Activated CD4-positive, alpha-beta T cell treated with anti-CD3 and anti-CD28 coated beads, Interleukin-2, amount 10 ng/mL, durations not matched to agents 24 days and 14 days (primary cell): ENCODE results near the gene THEMIS2. TPM values are rescaled to one million over a fixed set of nuclear protein-coding genes. Genes with fewer than 3 reads are reported as not detected.
"Not testable (repeated sequence)": the region's sequence is repeated elsewhere in the genome, so short reads cannot be mapped to it uniquely, and the experiment has no call there.

Experiments
- DNase-seq: peaks from one replicate; pipeline ENCODE4 v3.0.0; 2022
- H3K27ac Mint-ChIP-seq: one replicate; pipeline ENCODE4 v1.8.0; 2022; ENCODE audit warnings: mild to moderate bottlenecking, mixed read lengths
- H3K27me3 Mint-ChIP-seq: one replicate; pipeline ENCODE4 v1.8.0; 2022; ENCODE audit warnings: mixed read lengths
- H3K36me3 Mint-ChIP-seq: one replicate; pipeline ENCODE4 v1.8.0; 2022; ENCODE audit warnings: low read depth, mild to moderate bottlenecking, mixed read lengths
- H3K4me1 Mint-ChIP-seq: one replicate; pipeline ENCODE4 v1.8.0; 2021; ENCODE audit warnings: mixed read lengths
- H3K4me3 Mint-ChIP-seq: one replicate; pipeline ENCODE4 v1.8.0; 2022; ENCODE audit warnings: mild to moderate bottlenecking, moderate library complexity, mixed read lengths
- H3K9me3 Mint-ChIP-seq: one replicate; pipeline ENCODE4 v1.8.0; 2021; ENCODE audit warnings: mixed read lengths
- intact Hi-C: fragments of 100-400 bp; cut with micrococcal nuclease; formaldehyde crosslinking; loops from one replicate; pipeline ENCODE4 v1.15.1; 2023
- total RNA-seq: library from RNA; stranded (reverse); gene quantifications from 2 replicates; pipeline ENCODE4 v1.2.3, GENCODE V29; 2022

The THEMIS2 gene
- total RNA-seq, 1 donor from 2014 or later = 24.5 TPM

DNA sequence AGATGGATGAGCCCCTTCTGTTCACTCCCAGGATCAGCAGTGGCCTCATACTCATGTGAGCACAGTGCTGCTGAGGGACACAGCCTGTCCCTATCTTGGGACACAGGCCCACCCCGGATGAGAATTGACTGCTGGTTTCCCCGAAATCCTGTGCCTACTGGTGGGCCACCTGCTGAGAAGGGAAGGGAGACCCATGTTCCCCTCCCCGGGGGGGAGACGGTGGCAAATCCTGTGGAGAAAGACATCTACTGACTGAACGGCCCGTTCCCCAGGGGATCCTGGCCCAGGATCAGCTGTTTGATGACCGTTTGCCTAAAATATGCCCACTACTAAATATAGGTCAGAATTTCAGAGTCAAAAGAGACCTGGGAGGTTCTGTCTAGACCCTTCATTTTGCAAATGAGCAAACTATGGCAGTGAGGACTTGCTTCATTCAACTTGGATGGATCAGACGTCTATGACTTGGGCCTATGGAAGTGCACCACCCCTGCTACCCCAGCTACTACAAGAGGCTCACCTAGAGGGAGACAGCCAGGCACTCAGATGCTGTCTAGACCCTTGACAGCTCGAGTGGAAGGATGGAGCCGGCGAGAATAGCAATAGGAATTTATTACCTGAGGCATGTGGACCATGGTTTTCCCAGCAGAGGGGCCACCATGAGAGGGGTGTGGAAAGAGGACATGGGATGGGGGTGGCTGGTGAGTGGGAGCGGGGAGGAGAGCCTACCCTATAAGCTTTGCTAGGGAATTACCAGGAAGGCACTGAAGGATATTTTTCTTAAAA is 15.6 kb upstream of the THEMIS2 start:
- peaks cover 9% of the 10 kb centered on the region for H3K4me1 Mint-ChIP-seq
- no peaks in the 10 kb centered on the region for H3K27me3 Mint-ChIP-seq
- H3K4me3 Mint-ChIP-seq = no peak overlapping the region
- H3K9me3 Mint-ChIP-seq = no peaks in the 10 kb centered on the region
- H3K36me3 Mint-ChIP-seq = peaks cover 3% of the 10 kb centered on the region
- no peak overlapping the region for H3K27ac Mint-ChIP-seq
- no peak for DNase-seq
- intact Hi-C loops = loop anchor here (5.0 kb wide), 1 partner anchor 101 kb away; the partner anchor contains the start of gene XKR8

GRCh38 chr1:27857552-27857951 is 14.8 kb upstream of the THEMIS2 start:
- H3K4me3 Mint-ChIP-seq, H3K27me3 Mint-ChIP-seq, H3K27ac Mint-ChIP-seq, H3K9me3 Mint-ChIP-seq, DNase-seq, H3K36me3 Mint-ChIP-seq: not testable (repeated sequence)
- H3K4me1 Mint-ChIP-seq = peaks cover 10% of the 10 kb centered on the region
- intact Hi-C loops = loop anchor here (5.0 kb wide), 1 partner anchor 100 kb away; the partner anchor contains the start of gene XKR8

DNA sequence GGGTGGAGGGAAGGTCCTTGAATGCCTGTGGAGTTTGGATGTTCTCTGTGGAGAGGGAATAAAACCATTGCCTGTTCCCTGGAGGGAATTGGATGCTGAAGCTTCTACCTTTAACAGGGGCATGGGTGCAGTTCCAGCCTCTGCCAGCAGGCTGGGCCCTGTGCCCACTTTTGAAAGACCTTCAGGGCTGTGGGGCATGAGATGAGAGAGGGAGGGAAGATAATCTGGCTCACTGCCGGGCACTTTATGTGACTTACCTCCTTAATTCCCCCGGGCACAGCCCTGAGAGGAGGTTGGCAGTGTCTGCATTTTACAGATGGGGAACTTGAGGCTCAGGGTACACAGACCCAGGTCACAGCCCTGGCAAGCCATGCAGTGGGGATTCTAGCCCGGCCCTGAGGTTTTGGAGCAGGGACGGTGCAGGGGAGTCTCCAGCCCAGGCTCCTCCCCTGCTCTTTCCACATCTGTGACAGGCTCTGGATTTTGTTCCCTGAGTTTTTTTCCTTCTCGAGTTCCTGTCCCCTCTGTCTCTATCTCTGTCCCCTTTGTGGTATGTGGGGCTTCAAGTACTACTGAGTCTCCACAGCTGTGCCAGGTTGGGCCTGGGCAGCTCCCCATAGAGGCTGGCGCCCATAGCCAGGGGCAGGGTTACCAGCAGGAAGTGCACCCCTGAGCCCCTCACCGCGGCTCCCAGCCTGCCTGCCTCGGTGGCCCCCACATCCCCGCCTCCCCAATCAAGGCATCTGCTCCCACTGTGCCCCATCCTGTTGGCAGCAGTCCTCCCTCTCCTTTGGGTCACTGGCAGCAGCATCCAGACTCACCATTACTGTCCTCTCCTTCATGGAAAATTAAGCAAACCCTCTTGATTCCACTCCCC is 14.0 kb upstream of the THEMIS2 start:
- intact Hi-C loops = loop anchor here (1.0 to 5.0 kb wide), 4 partner anchors 33 to 350 kb away; partner anchors contain the start of gene XKR8
- Mint-ChIP-seq H3K36me3 (no peaks in the 10 kb centered on the region), H3K4me3 (no peak overlapping the region), H3K9me3 (no peaks in the 10 kb centered on the region), H3K4me1 (peaks cover 17% of the 10 kb centered on the region), H3K27ac (no peak overlapping the region), H3K27me3 (no peaks in the 10 kb centered on the region)
- peak; percentile 96 for DNase-seq

DNA sequence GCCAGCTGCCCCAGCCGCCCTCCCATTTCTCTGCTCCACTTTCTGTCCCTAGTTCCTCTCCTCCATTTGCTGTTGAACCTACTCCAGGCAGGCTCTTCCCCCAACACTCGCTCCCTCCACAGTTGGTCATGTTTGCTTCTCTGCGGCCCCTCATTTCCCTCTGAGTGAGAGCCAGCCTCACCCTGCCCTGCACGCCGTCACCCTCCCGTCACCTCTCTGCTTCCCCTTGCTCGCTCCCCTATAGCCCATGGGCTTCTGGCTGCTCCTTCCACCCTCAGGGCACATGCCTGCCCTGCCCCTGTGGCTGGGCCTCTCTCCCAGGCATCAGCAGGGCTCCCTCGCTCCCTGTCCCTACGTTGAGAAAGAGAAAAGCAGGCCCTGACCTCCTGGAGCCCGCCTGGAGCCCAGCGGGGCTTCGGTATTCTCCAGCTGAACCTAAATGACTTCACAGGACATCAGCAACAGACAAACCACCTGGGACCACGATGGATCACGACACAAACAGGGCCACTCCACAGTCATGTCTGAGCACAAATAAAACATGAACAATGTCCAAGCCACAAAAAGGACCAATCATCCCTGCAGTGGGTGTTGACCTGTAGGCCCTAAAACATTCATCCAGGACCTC is 13.3 kb upstream of the THEMIS2 start:
- Mint-ChIP-seq H3K27ac (no peak overlapping the region), H3K9me3 (no peaks in the 10 kb centered on the region), H3K36me3 (no peaks in the 10 kb centered on the region), H3K4me3 (no peak overlapping the region), H3K27me3 (no peaks in the 10 kb centered on the region), H3K4me1 (peaks cover 22% of the 10 kb centered on the region)
- no peak for DNase-seq
- intact Hi-C loops = loop anchor here (1.0 to 5.0 kb wide), 4 partner anchors 32 to 350 kb away; partner anchors contain the start of gene XKR8

- DNase-seq = no peak
- no peaks in the 10 kb centered on the region for H3K9me3 Mint-ChIP-seq
- intact Hi-C loops = loop anchor here (10.0 kb wide), 1 partner anchor 223 kb away; the partner anchor contains the start of gene EYA3
- H3K4me1 Mint-ChIP-seq = peaks cover 34% of the 10 kb centered on the region
- no peaks in the 10 kb centered on the region for H3K36me3 Mint-ChIP-seq
- H3K27ac Mint-ChIP-seq = no peak overlapping the region
- no peak overlapping the region for H3K4me3 Mint-ChIP-seq
- H3K27me3 Mint-ChIP-seq = no peaks in the 10 kb centered on the region
Observed at GRCh38 chr1:27861436-27861835, 10.9 kb upstream of the THEMIS2 start.

- H3K4me1 Mint-ChIP-seq = peaks cover 36% of the 10 kb centered on the region
- H3K27me3 Mint-ChIP-seq = no peaks in the 10 kb centered on the region
- H3K4me3 Mint-ChIP-seq = no peak overlapping the region
- no peaks in the 10 kb centered on the region for H3K9me3 Mint-ChIP-seq
- H3K27ac Mint-ChIP-seq = no peak overlapping the region
- intact Hi-C loops = loop anchor here (10.0 kb wide), 1 partner anchor 223 kb away; the partner anchor contains the start of gene EYA3
- H3K36me3 Mint-ChIP-seq = no peaks in the 10 kb centered on the region
- no peak for DNase-seq
Observed at GRCh38 chr1:27862004-27862403, 10.3 kb upstream of the THEMIS2 start.

- H3K4me3 Mint-ChIP-seq = no peak overlapping the region
- H3K9me3 Mint-ChIP-seq = no peaks in the 10 kb centered on the region
- intact Hi-C loops = loop anchor here (10.0 kb wide), 1 partner anchor 222 kb away; the partner anchor contains the start of gene EYA3
- DNase-seq = no peak
- peak overlapping the region; percentile 56 for H3K27ac Mint-ChIP-seq
- H3K27me3 Mint-ChIP-seq = no peaks in the 10 kb centered on the region
- H3K4me1 Mint-ChIP-seq = peaks cover 37% of the 10 kb centered on the region
- no peaks in the 10 kb centered on the region for H3K36me3 Mint-ChIP-seq
Observed at GRCh38 chr1:27862671-27863537, 9.4 kb upstream of the THEMIS2 start.

DNA sequence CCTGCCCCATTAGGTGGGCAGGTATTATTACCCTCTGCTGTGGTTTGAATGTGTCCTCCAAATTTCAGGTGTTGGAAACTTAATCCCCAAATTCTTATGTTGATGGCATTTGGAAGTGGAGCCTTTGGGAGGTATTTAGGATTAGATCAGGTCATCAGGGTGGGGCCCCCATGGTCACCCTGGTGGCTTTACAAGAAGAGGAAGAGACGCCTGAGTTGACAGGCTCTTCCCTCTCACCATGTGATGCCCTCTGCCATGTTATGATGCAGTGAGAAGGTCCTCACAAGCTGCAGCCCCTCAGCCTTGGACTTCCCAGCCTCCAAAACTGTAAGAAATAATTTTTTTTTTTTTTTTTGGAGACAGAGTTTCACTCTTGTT is 8.8 kb upstream of the THEMIS2 start:
- H3K4me3 Mint-ChIP-seq = no peak overlapping the region
- DNase-seq = no peak
- H3K27ac Mint-ChIP-seq = no peak overlapping the region
- intact Hi-C loops = loop anchor here (10.0 kb wide), 1 partner anchor 221 kb away; the partner anchor contains the start of gene EYA3
- H3K27me3 Mint-ChIP-seq = no peaks in the 10 kb centered on the region
- H3K9me3 Mint-ChIP-seq = no peaks in the 10 kb centered on the region
- H3K36me3 Mint-ChIP-seq = no peaks in the 10 kb centered on the region
- peaks cover 36% of the 10 kb centered on the region for H3K4me1 Mint-ChIP-seq

GRCh38 chr1:27864264-27864895 is 8.0 kb upstream of the THEMIS2 start:
- intact Hi-C loops = loop anchor here (10.0 kb wide), 1 partner anchor 220 kb away; the partner anchor contains the start of gene EYA3
- peaks cover 39% of the 10 kb centered on the region for H3K4me1 Mint-ChIP-seq
- H3K27ac Mint-ChIP-seq = peak overlapping the region; percentile 94
- H3K9me3 Mint-ChIP-seq = no peaks in the 10 kb centered on the region
- no peaks in the 10 kb centered on the region for H3K36me3 Mint-ChIP-seq
- peak; percentile 75 for DNase-seq
- peak overlapping the region; percentile 51 for H3K4me3 Mint-ChIP-seq
- no peaks in the 10 kb centered on the region for H3K27me3 Mint-ChIP-seq

DNA sequence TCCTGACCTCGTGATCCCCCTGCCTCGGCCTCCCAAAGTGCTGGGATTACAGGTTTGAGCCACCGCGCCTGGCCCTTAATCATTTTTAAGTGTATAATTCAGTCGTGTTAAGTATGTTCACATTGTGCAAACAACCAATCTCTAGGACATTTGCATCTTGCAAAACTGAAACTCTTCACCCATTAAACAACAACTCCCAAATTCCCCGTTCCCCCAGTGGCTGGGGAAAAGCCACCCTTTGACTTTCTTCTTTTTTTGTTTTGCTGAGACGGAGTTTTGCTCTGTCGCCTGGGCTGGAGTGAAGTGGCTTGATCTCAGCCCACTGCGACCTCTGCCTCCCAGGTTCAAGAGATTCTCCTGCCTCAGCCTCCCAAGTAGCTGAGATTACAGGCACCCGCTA is 6.5 kb upstream of the THEMIS2 start:
- Mint-ChIP-seq H3K4me1 (peaks cover 44% of the 10 kb centered on the region), H3K27ac (peak overlapping the region; percentile 58), H3K36me3 (no peaks in the 10 kb centered on the region), H3K4me3 (no peak overlapping the region), H3K27me3 (no peaks in the 10 kb centered on the region), H3K9me3 (no peaks in the 10 kb centered on the region)
- intact Hi-C loops = loop anchor here (10.0 kb wide), 1 partner anchor 219 kb away; the partner anchor contains the start of gene EYA3
- DNase-seq = no peak

- H3K9me3 Mint-ChIP-seq = no peaks in the 10 kb centered on the region
- H3K4me3 Mint-ChIP-seq = peak overlapping the region; percentile 78
- peaks cover 2% of the 10 kb centered on the region for H3K36me3 Mint-ChIP-seq
- DNase-seq = no peak
- H3K27ac Mint-ChIP-seq = peak overlapping the region; percentile 91
- no peaks in the 10 kb centered on the region for H3K27me3 Mint-ChIP-seq
- peaks cover 42% of the 10 kb centered on the region for H3K4me1 Mint-ChIP-seq
- intact Hi-C loops = loop anchor here (10.0 kb wide), 1 partner anchor 216 kb away; the partner anchor contains the start of gene EYA3
Observed at GRCh38 chr1:27868556-27868931, 3.8 kb upstream of the THEMIS2 start.
